GM12874 (cell line): ENCODE data around the gene ARID3B.

Experiments used
- TF ChIP-seq, protein P1 (sequence below): IDR thresholded peaks from 2 replicates; pipeline ENCODE4 v1.5.1; 2011; ENCODE audit warnings: low read depth, mild to moderate bottlenecking, control low read depth, low read length, moderate library complexity; ENCODE audit not compliant: insufficient read depth

ARID3B gene

DNA sequence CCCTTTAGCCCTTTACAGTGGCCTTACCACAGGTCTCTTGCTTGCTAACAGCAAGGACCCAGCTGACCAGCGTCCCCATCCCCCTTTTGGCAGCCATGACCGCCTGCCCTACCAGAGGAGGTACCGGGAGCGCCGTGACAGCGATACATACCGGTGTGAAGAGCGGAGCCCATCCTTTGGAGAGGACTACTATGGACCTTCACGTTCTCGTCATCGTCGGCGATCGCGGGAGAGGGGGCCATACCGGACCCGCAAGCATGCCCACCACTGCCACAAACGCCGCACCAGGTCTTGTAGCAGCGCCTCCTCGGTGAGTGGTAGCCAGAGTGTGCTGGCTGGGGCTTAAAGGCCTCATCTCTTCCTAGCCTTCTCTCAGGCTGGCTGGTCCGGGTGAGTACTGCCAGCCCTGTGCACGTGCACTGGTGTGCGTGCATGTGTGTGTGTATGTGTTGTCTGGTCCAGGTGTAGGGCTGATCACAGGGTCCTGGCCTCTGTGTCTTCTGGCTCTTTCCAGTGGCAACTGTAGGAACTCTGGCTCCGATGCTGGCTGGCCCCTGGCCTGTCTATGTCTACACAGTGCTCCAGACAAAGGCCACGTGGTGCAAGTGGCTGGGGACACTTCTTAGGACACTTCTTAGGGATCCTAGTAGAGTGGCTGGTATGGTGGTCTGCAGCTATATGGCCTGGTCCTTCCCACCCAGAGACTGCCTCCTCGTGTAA, 79.1 kb downstream of the ARID3B start:
- TF ChIP-seq, protein P1, sequence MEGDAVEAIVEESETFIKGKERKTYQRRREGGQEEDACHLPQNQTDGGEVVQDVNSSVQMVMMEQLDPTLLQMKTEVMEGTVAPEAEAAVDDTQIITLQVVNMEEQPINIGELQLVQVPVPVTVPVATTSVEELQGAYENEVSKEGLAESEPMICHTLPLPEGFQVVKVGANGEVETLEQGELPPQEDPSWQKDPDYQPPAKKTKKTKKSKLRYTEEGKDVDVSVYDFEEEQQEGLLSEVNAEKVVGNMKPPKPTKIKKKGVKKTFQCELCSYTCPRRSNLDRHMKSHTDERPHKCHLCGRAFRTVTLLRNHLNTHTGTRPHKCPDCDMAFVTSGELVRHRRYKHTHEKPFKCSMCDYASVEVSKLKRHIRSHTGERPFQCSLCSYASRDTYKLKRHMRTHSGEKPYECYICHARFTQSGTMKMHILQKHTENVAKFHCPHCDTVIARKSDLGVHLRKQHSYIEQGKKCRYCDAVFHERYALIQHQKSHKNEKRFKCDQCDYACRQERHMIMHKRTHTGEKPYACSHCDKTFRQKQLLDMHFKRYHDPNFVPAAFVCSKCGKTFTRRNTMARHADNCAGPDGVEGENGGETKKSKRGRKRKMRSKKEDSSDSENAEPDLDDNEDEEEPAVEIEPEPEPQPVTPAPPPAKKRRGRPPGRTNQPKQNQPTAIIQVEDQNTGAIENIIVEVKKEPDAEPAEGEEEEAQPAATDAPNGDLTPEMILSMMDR = no peak

DNA sequence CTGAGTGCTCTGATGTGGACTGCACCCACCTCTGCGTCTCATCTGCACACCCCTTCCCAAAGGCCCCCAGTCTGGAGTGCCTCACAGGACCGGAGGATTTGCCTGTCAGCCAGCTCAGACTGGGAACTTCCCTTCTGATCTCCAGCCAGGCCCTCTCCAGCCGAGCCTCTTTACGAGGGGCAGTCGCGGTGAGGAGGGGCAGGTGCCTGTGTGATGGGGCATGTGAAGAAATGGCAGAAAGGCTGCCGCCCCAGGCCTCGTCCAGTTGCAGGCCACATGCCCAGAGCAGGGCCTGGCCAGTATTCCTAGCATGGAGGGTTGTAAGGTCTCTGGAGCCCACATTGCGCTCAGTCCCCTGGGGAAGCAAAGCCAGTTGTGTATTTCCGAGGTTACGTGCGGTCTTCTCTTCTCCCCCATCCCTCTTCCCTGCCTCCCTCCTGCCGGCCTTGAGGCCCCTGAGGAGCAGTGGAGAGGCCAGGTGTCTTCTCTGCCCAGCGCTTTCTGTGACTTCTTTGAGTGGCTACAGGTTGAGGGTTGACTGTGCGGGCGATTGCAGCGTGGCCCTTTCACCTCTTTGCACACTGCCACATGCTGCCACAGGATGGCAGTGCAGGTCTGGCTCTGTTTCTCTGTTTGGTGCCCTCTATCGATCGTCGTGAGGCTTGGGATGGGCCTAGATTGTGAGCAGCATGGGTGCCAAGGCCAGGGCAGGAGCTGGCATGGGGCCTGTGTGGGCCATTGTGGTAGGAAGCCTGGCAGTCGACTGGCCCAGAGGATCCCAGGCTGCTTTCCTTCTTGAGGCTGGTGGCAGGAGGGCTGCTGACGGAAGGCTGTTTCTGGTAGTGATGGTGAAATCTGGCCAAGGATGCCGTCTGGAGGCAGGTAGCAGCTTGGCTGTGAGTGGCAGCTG, 79.9 kb downstream of the ARID3B start:
- TF ChIP-seq, protein P1 = peak; percentile 99

DNA sequence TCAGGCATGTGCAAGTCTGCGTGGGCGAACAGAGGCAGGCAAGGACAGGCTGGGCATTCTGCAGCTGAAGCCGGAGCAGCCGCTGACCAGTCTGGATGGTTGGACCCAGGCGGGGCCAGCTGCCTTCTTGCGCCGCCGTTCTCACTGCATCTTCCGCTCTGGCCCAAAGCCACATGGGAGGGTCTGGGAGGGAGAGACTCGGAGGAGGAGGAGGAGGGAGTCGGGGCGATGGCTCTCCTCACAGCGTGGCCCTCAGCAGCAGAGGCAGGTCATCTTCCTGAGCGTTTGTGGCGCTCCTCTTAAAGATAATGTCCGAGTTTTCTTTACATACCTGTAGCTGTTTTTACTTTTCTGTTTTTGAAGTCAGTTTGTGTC, 80.5 kb downstream of the ARID3B start:
- TF ChIP-seq, protein P1 = no peak

DNA sequence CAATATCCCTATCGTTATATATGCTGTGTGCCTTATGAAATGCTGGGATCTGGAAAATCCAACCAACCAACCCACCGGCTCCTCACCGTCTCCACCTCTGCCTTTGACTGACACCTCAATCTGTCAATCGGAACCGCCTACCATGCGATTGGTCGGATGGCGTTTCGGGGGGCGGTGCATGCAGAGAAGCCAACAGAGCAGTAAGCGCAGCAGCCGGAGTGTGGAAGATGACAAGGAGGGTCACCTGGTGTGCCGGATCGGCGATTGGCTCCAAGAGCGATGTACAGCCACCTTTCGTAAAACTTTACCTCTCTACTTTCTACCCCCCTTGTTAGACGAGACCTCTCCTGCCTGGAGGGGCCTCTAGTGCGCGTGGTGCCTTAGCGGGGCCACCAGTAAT, 80.9 kb downstream of the ARID3B start:
- TF ChIP-seq, protein P1 = no peak

DNA sequence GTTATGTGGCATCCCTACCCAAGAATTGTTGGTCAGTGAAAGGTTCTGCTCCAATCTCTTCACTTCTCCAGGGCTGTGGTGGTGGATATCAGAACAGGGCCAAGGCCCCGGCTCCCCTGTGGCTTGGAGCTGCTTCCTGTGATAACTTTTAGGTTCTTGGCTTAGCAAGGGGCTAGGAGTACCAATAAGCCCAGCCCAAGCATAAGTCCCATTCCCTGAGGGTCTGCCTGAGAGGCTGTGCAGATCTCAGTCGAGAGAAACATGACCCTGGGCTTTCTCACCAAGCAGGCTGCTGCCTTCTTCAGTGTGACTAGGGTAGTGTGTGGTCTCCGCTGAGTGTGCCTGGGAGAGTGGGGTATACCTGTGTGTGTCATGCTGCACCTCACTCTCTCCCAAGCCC, 81.7 kb downstream of the ARID3B start:
- TF ChIP-seq, protein P1 = no peak

DNA sequence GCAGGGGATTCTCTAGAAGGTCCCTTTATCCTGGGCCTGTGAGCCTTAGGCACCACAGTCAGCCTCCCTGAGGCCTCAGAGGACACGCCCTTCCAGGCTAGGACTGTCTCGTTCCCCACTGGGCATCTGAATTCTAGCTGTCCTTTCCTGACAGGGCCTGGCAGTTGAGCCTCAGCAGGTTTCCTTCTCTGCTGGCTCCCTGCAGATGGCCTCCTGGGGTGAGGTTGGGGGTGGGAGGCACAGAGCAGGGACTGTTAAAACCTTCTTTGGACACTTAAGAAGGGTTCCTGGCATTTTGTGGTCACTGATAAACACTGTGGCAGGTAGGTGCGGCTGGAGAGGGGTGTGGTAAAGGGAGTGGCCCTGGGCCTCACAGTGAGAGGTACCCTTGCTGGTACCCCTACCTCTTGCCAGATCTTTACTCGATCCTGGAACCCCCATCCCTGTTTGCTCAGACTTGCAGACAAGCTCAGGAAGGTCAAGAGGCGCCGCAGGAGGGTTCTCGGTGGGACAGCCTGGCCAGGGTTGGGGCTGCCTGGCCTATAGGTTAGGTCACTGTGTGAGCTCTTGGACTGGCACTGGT, 83.1 kb downstream of the ARID3B start:
- TF ChIP-seq, protein P1 = no peak

DNA sequence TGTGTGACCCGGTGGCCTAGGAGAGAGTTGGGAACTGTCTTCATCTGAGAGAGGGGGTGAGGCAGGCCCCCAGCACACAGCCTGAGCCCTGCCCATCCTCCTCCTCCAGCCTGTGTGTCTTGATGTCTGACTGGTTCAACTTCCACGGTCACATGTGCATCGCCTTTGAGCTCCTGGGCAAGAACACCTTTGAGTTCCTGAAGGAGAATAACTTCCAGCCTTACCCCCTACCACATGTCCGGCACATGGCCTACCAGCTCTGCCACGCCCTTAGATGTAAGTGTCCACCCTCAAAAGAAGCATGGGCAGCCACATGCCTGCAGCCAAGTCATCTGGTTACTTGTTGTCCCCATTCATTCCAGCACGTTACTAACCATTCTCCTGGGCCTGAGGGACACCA, 84.7 kb downstream of the ARID3B start:
- TF ChIP-seq, protein P1 = no peak
